ENCODE measurements around the gene PLA2G3.

PLA2G3 gene

DNA sequence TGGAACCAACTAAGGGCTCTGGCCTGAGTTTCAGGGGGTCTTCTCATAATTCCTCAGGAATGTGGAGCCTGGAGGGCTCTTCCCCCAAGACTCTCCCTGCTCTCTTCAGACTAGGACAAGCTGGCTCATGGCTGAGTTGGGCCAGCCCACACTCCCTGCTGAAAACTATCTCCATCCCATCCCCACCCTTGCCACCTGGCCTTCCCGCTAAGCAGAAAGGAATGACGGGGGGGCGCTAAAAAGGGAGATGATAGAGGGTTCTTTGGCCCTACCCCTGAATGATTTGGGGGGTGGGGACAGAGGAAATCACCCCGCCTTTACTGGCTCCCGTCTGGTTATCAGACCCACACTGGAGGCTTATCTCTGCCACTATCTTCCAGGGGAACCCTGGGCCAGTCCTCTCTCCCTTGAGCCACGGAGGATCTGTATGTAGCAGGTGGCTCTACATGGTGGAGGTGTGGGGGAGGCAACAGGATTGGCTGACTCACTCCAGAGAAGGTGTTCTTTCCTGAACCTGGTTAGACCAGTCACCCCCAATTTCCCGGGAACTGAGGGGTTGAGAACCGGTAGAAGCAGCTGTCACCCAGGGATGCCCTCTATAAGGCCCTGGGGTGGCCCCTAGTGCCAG lies 53.5 kb downstream of the PLA2G3 start:
- Histone ChIP-seq H3K36me3 (ENCODE audit: control insufficient read depth in 2 of 2, insufficient read depth in 2 of 2, low read length in 2 of 2) (peaks cover 18 to 37% of the 10 kb centered on the region in 2 donors), H3K4me3 (ENCODE audit: low read length in 2 of 2) (peak overlapping the region in 1 of 2 donors; percentile 44), H3K4me1 (ENCODE audit: control insufficient read depth, insufficient read depth, low read length) (peaks cover 90% of the 10 kb centered on the region), H3K27me3 (ENCODE audit: control insufficient read depth in 1 of 2, insufficient read depth in 2 of 2, low read length in 2 of 2) (no peaks in the 10 kb centered on the region), H3K9ac (ENCODE audit: low read length in 2 of 2) (peak overlapping the region; percentile 90 to 96), H3K9me3 (ENCODE audit: control insufficient read depth in 2 of 2, low read length in 2 of 2) (no peaks in the 10 kb centered on the region), H3K27ac (ENCODE audit: low read length) (peak overlapping the region; percentile 98)

- no peaks in the 10 kb centered on the region for H3K27me3 ChIP-seq (ENCODE audit: control insufficient read depth in 1 of 2, insufficient read depth in 2 of 2, low read length in 2 of 2)
- H3K9ac ChIP-seq (ENCODE audit: low read length in 2 of 2): peak overlapping the region; percentile 87 to 96
- H3K36me3 ChIP-seq (ENCODE audit: control insufficient read depth in 2 of 2, insufficient read depth in 2 of 2, low read length in 2 of 2): peaks cover 12 to 30% of the 10 kb centered on the region in 2 donors
- peak overlapping the region; percentile 98 for H3K27ac ChIP-seq (ENCODE audit: low read length)
- no peaks in the 10 kb centered on the region for H3K9me3 ChIP-seq (ENCODE audit: control insufficient read depth in 2 of 2, low read length in 2 of 2)
- H3K4me3 ChIP-seq (ENCODE audit: low read length in 2 of 2): peak overlapping the region; percentile 9 to 96
- peaks cover 92% of the 10 kb centered on the region for H3K4me1 ChIP-seq (ENCODE audit: control insufficient read depth, insufficient read depth, low read length)
Measured at GRCh38 chr22:31085928-31086327, 54.4 kb downstream of the PLA2G3 start.

GRCh38 chr22:31085493-31085824 lies 54.8 kb downstream of the PLA2G3 start:
- Histone ChIP-seq H3K4me1 (ENCODE audit: control insufficient read depth, insufficient read depth, low read length) (peaks cover 90% of the 10 kb centered on the region), H3K27me3 (ENCODE audit: control insufficient read depth in 1 of 2, insufficient read depth in 2 of 2, low read length in 2 of 2) (no peaks in the 10 kb centered on the region), H3K9me3 (ENCODE audit: control insufficient read depth in 2 of 2, low read length in 2 of 2) (no peaks in the 10 kb centered on the region), H3K9ac (ENCODE audit: low read length in 2 of 2) (peak overlapping the region; percentile 87 to 96), H3K36me3 (ENCODE audit: control insufficient read depth in 2 of 2, insufficient read depth in 2 of 2, low read length in 2 of 2) (peaks cover 10 to 29% of the 10 kb centered on the region in 2 donors), H3K4me3 (ENCODE audit: low read length in 2 of 2) (peak overlapping the region; percentile 9 to 96), H3K27ac (ENCODE audit: low read length) (peak overlapping the region; percentile 98)

DNA sequence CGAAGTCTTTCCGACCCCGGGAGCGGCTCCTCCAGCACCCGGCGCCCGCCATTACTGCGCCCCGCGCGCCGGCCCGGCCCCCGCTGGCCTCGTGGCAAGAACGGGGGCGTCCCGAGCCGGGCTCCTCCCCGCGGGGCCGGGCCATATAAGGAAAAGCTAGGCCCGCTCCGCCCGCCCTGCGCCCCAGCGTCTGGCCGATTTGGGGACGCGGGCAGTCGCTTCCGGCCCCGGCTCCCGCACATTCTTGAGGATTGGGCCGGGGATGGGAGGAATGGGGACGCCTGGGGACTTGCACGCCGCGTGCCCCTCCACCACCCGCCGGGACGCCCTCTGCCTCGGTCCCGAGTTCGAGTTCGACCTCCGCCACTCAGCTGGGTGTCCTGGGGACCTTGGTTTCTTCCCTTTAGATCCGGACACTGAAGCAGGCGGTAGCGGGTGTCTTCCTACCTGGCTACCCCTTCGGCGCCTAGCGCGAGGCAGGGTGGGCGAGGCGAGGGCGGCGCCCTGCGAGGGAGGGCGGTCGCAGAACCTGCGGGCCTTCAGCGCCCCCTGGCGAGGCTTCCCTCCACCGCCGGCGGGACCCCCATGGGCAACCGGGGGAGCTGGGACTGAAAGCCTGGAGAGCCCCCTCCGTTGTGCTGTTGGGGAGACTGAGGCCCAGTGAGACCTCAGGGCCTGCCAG lies 55.4 kb downstream of the PLA2G3 start:
- peak overlapping the region; percentile 98 for H3K27ac ChIP-seq (ENCODE audit: low read length)
- peak overlapping the region; percentile 92 to 96 for H3K4me3 ChIP-seq (ENCODE audit: low read length in 2 of 2)
- H3K4me1 ChIP-seq (ENCODE audit: control insufficient read depth, insufficient read depth, low read length): peaks cover 91% of the 10 kb centered on the region
- no peaks in the 10 kb centered on the region for H3K27me3 ChIP-seq (ENCODE audit: control insufficient read depth in 1 of 2, insufficient read depth in 2 of 2, low read length in 2 of 2)
- peak overlapping the region; percentile 87 to 96 for H3K9ac ChIP-seq (ENCODE audit: low read length in 2 of 2)
- H3K9me3 ChIP-seq (ENCODE audit: control insufficient read depth in 2 of 2, low read length in 2 of 2): no peaks in the 10 kb centered on the region
- H3K36me3 ChIP-seq (ENCODE audit: control insufficient read depth in 2 of 2, insufficient read depth in 2 of 2, low read length in 2 of 2): peaks cover 10 to 29% of the 10 kb centered on the region in 2 donors
